Mesothelial cell of epicardium (in vitro differentiated cells): ENCODE results near the gene HTN1. TPM values are rescaled to one million over a fixed set of nuclear protein-coding genes. Genes with fewer than 3 reads are reported as not detected.
"Not testable (repeated sequence)": the region's sequence is repeated elsewhere in the genome, so short reads cannot be mapped to it uniquely, and the experiment has no call there.

Experiments used
- DNase-seq, 2 experiments: peaks; one replicate each; pipeline ENCODE4 v3.0.0; 2021; ENCODE audit warnings: low spot score in 2 of 2; ENCODE audit not compliant: unreplicated experiment in 2 of 2
- H3K27ac Mint-ChIP-seq: 2 replicates; pipeline ENCODE4 v1.8.0; 2021; ENCODE audit warnings: mixed read lengths
- H3K27me3 Mint-ChIP-seq: 2 replicates; pipeline ENCODE4 v1.8.0; 2021; ENCODE audit warnings: low read depth, mixed read lengths
- H3K36me3 Mint-ChIP-seq: 2 replicates; pipeline ENCODE4 v1.8.0; 2021; ENCODE audit warnings: mixed read lengths
- H3K4me1 Mint-ChIP-seq: 2 replicates; pipeline ENCODE4 v1.8.0; 2021; ENCODE audit warnings: mixed read lengths
- H3K4me3 Mint-ChIP-seq: 2 replicates; pipeline ENCODE4 v1.8.0; 2021; ENCODE audit warnings: mild to moderate bottlenecking, moderate library complexity, mixed read lengths
- H3K9me3 Mint-ChIP-seq: 2 replicates; pipeline ENCODE4 v1.8.0; 2021; ENCODE audit warnings: mixed read lengths
- total RNA-seq: library from RNA; stranded (reverse); gene quantifications from 3 replicates; pipeline ENCODE4 v1.2.1, GENCODE V29; 2021
- TF ChIP-seq, protein P1 (sequence below): fragments of 200-600 bp; sonication (generic); IDR thresholded peaks from one replicate; pipeline ENCODE4 v1.5.0; 2021; ENCODE audit warnings: antibody characterized with exemption; ENCODE audit not compliant: unreplicated experiment

Gene HTN1
- total RNA-seq: not detected in 3 replicates

DNA sequence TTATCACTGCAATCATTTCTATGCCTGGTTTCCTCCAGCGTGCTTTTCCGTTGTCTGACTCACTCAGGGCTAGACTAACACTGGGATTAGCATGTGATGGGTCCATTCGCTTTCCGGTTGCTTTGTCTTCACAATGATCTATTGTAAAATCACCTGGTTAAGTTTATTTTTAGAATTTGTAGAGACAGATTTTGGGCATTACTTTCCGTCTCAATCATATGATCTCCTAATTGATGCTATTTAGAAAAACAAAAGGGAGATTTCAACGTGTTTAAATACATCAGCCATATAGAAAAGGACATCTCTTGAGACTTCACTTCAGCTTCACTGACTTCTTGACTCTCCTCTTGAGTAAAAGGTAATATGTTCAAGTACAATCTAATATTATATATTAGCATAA lies at the start of gene HTN1:
Gene HTN1, plus strand, starts transcription at position 301 of the 400 bp plus-strand sequence. CDS start 2,639 bp downstream, outside the sequence.
- H3K4me1 Mint-ChIP-seq, H3K27me3 Mint-ChIP-seq, H3K27ac Mint-ChIP-seq, DNase-seq, H3K9me3 Mint-ChIP-seq, H3K36me3 Mint-ChIP-seq, H3K4me3 Mint-ChIP-seq: not testable (repeated sequence)

DNA sequence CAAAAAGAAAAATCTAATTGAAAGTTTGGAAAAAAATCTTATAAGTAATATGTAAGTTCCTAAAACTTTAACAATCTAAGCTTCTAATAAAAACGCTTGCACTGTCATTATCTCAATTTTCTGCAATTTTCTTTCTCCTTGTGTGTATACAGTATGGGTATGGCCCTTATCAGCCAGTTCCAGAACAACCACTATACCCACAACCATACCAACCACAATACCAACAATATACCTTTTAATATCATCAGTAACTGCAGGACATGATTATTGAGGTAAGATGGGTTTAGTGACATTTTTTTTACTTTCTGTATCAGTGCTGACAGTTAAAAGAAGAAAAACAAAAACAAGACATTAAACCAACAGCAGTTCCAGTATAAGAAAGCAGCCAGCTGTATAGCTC lies 49.5 kb upstream of the HTN1 start:
- Mint-ChIP-seq H3K27me3 (no peaks in the 10 kb centered on the region), H3K27ac (no peak overlapping the region), H3K4me3 (no peak overlapping the region), H3K4me1 (no peaks in the 10 kb centered on the region), H3K9me3 (no peaks in the 10 kb centered on the region), H3K36me3 (no peaks in the 10 kb centered on the region)
- DNase-seq: no peak
- TF ChIP-seq, protein P1, sequence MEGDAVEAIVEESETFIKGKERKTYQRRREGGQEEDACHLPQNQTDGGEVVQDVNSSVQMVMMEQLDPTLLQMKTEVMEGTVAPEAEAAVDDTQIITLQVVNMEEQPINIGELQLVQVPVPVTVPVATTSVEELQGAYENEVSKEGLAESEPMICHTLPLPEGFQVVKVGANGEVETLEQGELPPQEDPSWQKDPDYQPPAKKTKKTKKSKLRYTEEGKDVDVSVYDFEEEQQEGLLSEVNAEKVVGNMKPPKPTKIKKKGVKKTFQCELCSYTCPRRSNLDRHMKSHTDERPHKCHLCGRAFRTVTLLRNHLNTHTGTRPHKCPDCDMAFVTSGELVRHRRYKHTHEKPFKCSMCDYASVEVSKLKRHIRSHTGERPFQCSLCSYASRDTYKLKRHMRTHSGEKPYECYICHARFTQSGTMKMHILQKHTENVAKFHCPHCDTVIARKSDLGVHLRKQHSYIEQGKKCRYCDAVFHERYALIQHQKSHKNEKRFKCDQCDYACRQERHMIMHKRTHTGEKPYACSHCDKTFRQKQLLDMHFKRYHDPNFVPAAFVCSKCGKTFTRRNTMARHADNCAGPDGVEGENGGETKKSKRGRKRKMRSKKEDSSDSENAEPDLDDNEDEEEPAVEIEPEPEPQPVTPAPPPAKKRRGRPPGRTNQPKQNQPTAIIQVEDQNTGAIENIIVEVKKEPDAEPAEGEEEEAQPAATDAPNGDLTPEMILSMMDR: no peak

- Mint-ChIP-seq H3K27me3 (no peaks in the 10 kb centered on the region), H3K9me3 (no peaks in the 10 kb centered on the region), H3K36me3 (no peaks in the 10 kb centered on the region), H3K4me1 (no peaks in the 10 kb centered on the region), H3K4me3 (no peak overlapping the region), H3K27ac (no peak overlapping the region)
- no peak for DNase-seq
- TF ChIP-seq, protein P1: no peak
Measured at GRCh38 chr4:70002507-70002906, 47.7 kb upstream of the HTN1 start.

DNA sequence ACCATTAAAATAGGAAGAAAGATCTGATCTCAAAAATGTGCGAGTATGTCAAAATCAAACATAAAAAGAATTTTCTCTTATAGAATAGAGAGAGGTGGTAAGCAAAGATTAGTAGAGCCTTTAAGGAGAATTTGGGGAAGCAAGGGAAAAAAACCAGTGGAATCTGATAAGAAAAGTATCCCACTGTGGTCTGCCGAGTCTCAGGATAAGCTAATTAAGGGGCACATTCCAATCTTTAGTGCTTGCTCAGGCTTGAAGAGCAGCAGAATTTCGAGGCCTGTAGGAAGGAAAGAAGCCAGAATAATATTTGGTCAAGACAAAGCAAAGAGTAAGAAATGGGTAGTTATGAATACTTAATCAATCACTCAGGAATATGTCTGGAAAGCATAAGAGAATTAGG lies 41.5 kb upstream of the HTN1 start:
- Mint-ChIP-seq H3K4me1 (no peaks in the 10 kb centered on the region), H3K36me3 (no peaks in the 10 kb centered on the region), H3K4me3 (no peak overlapping the region), H3K27ac (no peak overlapping the region), H3K9me3 (peaks cover 23% of the 10 kb centered on the region), H3K27me3 (no peaks in the 10 kb centered on the region)
- no peak for DNase-seq
- TF ChIP-seq, protein P1: no peak

- H3K36me3 Mint-ChIP-seq, DNase-seq, H3K27me3 Mint-ChIP-seq, H3K4me3 Mint-ChIP-seq, H3K27ac Mint-ChIP-seq, H3K4me1 Mint-ChIP-seq: not testable (repeated sequence)
- H3K9me3 Mint-ChIP-seq: peaks cover 20% of the 10 kb centered on the region
Measured at GRCh38 chr4:70019006-70019405, 31.2 kb upstream of the HTN1 start.

GRCh38 chr4:70023218-70023617 lies 27.0 kb upstream of the HTN1 start:
- TF ChIP-seq, protein P1: no peak
- H3K27me3 Mint-ChIP-seq: no peaks in the 10 kb centered on the region
- no peaks in the 10 kb centered on the region for H3K36me3 Mint-ChIP-seq
- DNase-seq: no peak
- no peaks in the 10 kb centered on the region for H3K9me3 Mint-ChIP-seq
- H3K4me1 Mint-ChIP-seq: no peaks in the 10 kb centered on the region
- H3K4me3 Mint-ChIP-seq: no peak overlapping the region
- no peak overlapping the region for H3K27ac Mint-ChIP-seq

- Mint-ChIP-seq H3K4me3 (no peak overlapping the region), H3K9me3 (no peaks in the 10 kb centered on the region), H3K4me1 (no peaks in the 10 kb centered on the region), H3K36me3 (no peaks in the 10 kb centered on the region), H3K27me3 (no peaks in the 10 kb centered on the region), H3K27ac (no peak overlapping the region)
- TF ChIP-seq, protein P1: no peak
- DNase-seq: no peak
Measured at GRCh38 chr4:70027011-70027410, 23.2 kb upstream of the HTN1 start.

GRCh38 chr4:70028159-70028558 lies 22.1 kb upstream of the HTN1 start, which contains the start of gene HTN3:
Gene HTN3, plus strand, starts transcription at chr4:70028459. Its CDS starts 2,282 bp downstream, at chr4:70030741.
- not testable (repeated sequence) for H3K9me3 Mint-ChIP-seq, H3K27ac Mint-ChIP-seq

GRCh38 chr4:70037559-70037958 lies 12.7 kb upstream of the HTN1 start:
- not testable (repeated sequence) for H3K4me1 Mint-ChIP-seq, H3K27me3 Mint-ChIP-seq, H3K36me3 Mint-ChIP-seq, H3K4me3 Mint-ChIP-seq, H3K27ac Mint-ChIP-seq, DNase-seq
- peaks cover 42% of the 10 kb centered on the region for H3K9me3 Mint-ChIP-seq

More at GRCh38 chr4:70028159-70028558, 22.1 kb upstream of the HTN1 start, which contains the start of gene HTN3:
- not testable (repeated sequence) for H3K4me3 Mint-ChIP-seq, H3K27me3 Mint-ChIP-seq, DNase-seq, H3K36me3 Mint-ChIP-seq, H3K4me1 Mint-ChIP-seq
